ENCODE data around the gene AUNIP. TPM values are rescaled to one million over a fixed set of nuclear protein-coding genes. Genes with fewer than 3 reads are reported as not detected.

The AUNIP gene
- total RNA-seq, 2 experiments from 2014 or later: 9.6 to 12.9 TPM

DNA sequence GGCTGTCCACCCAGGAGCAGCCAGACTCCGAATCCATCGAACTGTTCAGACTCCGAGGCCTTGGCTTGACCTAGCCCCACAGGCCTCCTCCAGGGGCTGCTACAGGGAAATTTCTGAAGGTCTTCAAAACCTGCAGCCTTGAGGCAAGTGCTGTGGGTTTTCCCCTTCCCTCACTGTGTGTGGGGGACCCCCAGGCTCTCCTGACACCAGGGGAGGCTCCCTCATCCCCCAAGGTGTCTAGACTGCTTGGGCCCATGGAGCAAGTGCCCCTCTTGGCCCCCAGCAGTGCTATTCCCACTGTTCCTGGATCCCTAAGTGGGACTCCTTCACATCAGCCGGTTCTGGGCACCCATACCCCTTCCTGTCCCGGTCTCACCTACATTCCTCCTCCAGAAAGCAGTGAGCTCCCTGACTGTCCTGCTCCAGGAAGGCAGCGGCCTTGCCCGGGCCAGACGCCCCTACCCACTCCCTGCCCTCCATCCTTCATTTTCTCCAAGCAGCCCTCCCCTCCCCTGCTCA, 15.4 kb upstream of the AUNIP start:
- intact Hi-C loops (cut with DNase I, micrococcal nuclease): loop anchor here in 1 of 2 experiments (1.0 kb wide), 4 partner anchors 15 to 124 kb away; partner anchors contain the start of genes AUNIP and PAFAH2
- H3K4me1 Mint-ChIP-seq: peaks cover 5% of the 10 kb centered on the region

DNA sequence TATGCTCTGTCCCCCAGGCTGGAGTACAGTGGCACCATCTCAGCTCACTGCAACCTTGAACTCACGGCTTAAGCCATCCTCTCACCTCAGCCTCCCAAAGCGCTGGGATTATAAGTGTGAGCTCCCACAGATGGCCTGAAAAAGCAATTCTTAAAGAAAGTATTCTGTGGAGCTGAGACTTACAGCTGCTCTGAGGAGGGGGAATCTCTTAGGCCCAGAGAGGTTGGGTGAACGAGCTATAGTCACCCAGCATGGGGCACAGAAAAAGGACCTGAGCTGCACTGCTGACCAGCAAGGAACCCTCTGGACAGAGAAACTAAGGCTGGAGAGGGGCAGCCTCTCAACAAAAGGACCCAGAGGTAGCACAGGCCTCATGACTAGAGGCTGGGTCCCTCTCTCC, 15.0 kb upstream of the AUNIP start:
- Mint-ChIP-seq H3K27ac (no peak overlapping the region), H3K9me3 (ENCODE audit: low read depth) (no peaks in the 10 kb centered on the region), H3K4me3 (peak overlapping the region; percentile 82), H3K4me1 (peaks cover 5% of the 10 kb centered on the region), H3K36me3 (ENCODE audit: low read depth) (no peaks in the 10 kb centered on the region), H3K27me3 (peaks cover 2% of the 10 kb centered on the region)
- intact Hi-C loops (cut with DNase I, micrococcal nuclease): no loop called here
- CTCF ChIA-PET: interaction anchor here (1.2 to 1.5 kb wide), 3 partner anchors 14 to 302 kb away, joined by 3 to 4 read pairs (median 4); no protein-coding TSS in a partner anchor
- ATAC-seq: no peak
- POLR2A ChIA-PET: interaction anchor here (1.0 kb wide), 1 partner anchor 124 kb away, joined by 3 read pairs; the partner anchor contains the start of gene PAFAH2
- DNase-seq: no peak

More for the DNA sequence above, 15.4 kb upstream of the AUNIP start:
- Mint-ChIP-seq H3K36me3 (ENCODE audit: low read depth) (no peaks in the 10 kb centered on the region), H3K27me3 (peaks cover 2% of the 10 kb centered on the region), H3K4me3 (peak overlapping the region; percentile 82), H3K9me3 (ENCODE audit: low read depth) (no peaks in the 10 kb centered on the region), H3K27ac (peak overlapping the region; percentile 63)
- ATAC-seq (no peak), DNase-seq (no peak)
- ChIA-PET POLR2A (interaction anchor here (1.0 kb wide), 1 partner anchor 123 kb away, joined by 3 read pairs; the partner anchor contains the start of gene PAFAH2), CTCF (interaction anchor here (0.6 to 1.5 kb wide), 6 partner anchors 14 to 503 kb away, joined by 3 to 4 read pairs (median 3); no protein-coding TSS in a partner anchor)

DNA sequence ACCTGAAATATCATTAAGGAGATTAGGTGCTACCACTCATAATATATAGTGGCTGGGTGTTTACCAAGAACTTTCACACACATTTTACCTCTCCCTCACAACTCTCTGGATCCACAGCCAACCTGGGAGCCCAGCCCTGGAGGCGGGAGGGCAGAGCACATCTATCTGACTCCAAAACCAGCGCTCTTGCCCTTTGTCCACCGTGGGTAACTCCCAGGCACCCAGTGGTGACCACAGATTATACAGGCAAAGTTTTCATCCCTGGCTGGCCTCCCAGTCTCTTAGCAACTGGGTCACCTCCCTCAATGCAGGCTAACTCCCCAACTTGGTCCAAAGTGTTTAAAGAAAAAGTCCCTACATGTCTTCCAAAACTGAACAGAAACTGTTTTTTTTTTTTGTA, 13.9 kb upstream of the AUNIP start:
- no peak overlapping the region for H3K27ac Mint-ChIP-seq
- DNase-seq (no peak), ATAC-seq (no peak)
- intact Hi-C loops (cut with DNase I, micrococcal nuclease): no loop called here
- H3K36me3 Mint-ChIP-seq (ENCODE audit: low read depth): no peaks in the 10 kb centered on the region
- H3K27me3 Mint-ChIP-seq: peaks cover 2% of the 10 kb centered on the region
- no peak overlapping the region for H3K4me3 Mint-ChIP-seq
- peaks cover 5% of the 10 kb centered on the region for H3K4me1 Mint-ChIP-seq
- no peaks in the 10 kb centered on the region for H3K9me3 Mint-ChIP-seq (ENCODE audit: low read depth)
- ChIA-PET CTCF (no interaction called here), POLR2A (no interaction called here)

DNA sequence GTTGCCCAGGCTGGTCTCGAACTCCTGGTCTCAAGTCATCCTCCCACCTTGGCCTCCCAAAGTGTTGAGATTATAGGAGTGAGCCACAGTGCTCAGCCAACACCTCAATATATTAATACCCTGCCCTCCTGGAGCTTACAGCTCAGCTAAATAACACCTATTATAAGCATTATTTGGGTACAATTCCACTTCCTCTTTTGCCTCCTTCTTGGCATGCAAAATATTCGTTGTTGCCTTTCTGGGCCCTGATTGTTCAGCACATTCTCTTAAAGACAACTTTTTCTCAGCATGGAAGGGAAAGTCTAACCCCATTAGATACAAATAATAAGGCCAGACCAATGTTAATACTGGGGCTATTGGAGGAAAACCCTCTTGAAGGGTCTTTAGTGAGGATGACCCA, 13.5 kb upstream of the AUNIP start:
- DNase-seq: no peak
- Mint-ChIP-seq H3K27me3 (peaks cover 2% of the 10 kb centered on the region), H3K4me1 (peaks cover 5% of the 10 kb centered on the region), H3K4me3 (no peak overlapping the region), H3K36me3 (ENCODE audit: low read depth) (no peaks in the 10 kb centered on the region), H3K27ac (no peak overlapping the region), H3K9me3 (ENCODE audit: low read depth) (no peaks in the 10 kb centered on the region)
- ChIA-PET POLR2A (interaction anchor here (0.6 kb wide), 1 partner anchor 11 kb away, joined by 5 read pairs; no protein-coding TSS in a partner anchor), CTCF (interaction anchor here (0.7 kb wide), 1 partner anchor 14 kb away, joined by 3 read pairs; no protein-coding TSS in a partner anchor)
- intact Hi-C loops (cut with DNase I, micrococcal nuclease): no loop called here
- no peak for ATAC-seq

DNA sequence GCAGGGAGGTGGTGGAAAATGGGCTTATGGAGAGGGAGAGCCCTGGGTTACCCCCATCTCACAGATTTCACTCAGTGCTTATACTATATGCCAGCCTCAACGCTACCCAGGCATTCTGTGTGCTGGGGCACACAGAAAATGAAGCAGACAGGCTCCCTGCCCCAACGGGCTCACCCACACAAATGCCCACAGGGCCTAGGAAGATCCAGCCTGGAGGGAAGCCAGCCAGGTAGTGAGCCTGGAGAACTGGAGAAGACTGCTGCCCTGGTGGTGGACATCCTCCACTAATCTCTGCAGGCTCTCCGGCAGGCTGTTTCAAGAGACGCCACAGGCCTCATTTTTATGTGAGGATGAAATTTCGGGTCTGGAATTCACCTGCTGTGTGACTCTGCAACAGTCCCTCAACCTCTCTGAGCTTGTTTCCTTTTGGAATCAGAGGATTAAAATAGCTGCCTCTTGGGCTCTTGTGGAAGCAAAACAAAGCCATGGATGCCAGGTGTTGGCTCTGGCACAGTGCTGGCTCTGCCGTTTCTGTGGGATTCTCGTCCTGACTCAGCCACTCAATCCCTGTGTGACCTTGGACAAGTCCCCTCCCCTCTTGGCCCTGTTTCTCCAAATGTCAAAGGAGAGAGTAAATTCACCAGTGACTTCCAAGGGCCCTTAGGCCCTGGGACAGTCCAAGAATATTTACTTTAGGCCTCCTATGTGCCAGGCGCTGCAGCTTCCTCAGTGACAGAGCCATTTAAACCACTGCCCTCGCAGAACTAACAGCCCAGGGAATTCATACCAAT, 12.6 kb upstream of the AUNIP start:
- no peaks in the 10 kb centered on the region for H3K9me3 Mint-ChIP-seq (ENCODE audit: low read depth)
- H3K27me3 Mint-ChIP-seq: peaks cover 2% of the 10 kb centered on the region
- no peak overlapping the region for H3K27ac Mint-ChIP-seq
- no peak for DNase-seq
- H3K4me1 Mint-ChIP-seq: peaks cover 5% of the 10 kb centered on the region
- no peaks in the 10 kb centered on the region for H3K36me3 Mint-ChIP-seq (ENCODE audit: low read depth)
- no peak for ATAC-seq
- ChIA-PET POLR2A (interaction anchor here (0.6 kb wide), 1 partner anchor 10 kb away, joined by 5 read pairs; no protein-coding TSS in a partner anchor), CTCF (interaction anchor here (0.7 kb wide), 1 partner anchor 15 kb away, joined by 3 read pairs; no protein-coding TSS in a partner anchor)
- no peak overlapping the region for H3K4me3 Mint-ChIP-seq
- intact Hi-C loops (cut with DNase I, micrococcal nuclease): no loop called here

DNA sequence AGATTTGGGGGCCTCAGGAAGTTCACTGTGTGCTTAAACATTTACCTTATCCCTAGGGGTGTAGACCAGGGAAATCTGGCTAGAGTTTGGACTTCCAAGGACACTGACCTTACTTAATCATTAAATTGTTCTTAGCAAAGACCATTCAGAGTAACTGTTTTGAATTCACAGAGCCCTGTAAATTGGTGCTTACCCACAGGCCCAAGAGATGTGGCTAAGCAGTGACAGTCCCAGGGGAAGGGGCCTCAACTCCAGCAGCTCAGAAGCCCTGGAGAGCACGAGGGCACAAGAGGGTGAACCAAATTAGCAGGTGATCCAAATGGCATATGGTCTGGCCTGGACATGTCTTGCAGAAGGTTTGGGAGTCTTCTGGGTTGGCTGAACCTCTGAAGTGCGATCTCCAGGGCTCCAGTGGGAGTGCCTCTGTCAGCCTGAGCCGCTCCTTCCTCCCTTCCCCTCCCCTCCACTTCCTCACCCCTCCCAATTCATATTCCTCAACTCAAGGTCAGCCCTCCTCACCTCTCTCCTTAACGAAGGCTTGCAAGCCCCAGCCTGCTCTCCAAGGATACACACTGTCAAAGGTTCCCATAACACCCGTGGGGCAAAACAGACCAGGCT, 11.9 kb upstream of the AUNIP start:
- Mint-ChIP-seq H3K4me1 (peaks cover 5% of the 10 kb centered on the region), H3K27me3 (peaks cover 2% of the 10 kb centered on the region), H3K27ac (no peak overlapping the region), H3K4me3 (no peak overlapping the region), H3K36me3 (ENCODE audit: low read depth) (no peaks in the 10 kb centered on the region), H3K9me3 (ENCODE audit: low read depth) (no peaks in the 10 kb centered on the region)
- intact Hi-C loops (cut with DNase I, micrococcal nuclease): no loop called here
- DNase-seq: no peak
- POLR2A ChIA-PET: no interaction called here
- CTCF ChIA-PET: no interaction called here
- no peak for ATAC-seq

DNA sequence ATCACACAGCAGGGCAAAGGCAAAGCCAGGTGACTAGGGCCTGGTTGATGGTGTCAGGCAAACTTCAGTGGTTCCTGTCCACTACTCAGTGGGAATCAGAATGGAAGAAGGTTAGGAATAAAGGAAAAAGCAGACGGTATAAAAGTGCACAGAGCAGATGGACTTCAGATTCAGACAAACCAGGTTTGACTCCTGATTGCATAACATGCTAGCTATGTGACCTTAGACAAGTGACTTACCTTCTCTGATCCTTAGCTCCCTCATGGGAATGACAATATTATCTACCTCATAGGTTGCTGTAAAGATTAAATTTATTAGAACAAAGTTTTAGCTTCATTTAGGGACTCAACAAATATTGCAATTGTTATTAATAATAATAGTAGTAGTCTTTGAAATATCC, 11.4 kb upstream of the AUNIP start:
- H3K27me3 Mint-ChIP-seq: no peaks in the 10 kb centered on the region
- no peak overlapping the region for H3K27ac Mint-ChIP-seq
- ChIA-PET POLR2A (no interaction called here), CTCF (interaction anchor here (0.6 kb wide), 2 partner anchors 14 to 127 kb away, joined by 3 to 4 read pairs; partner anchors contain the start of gene PAFAH2)
- no peaks in the 10 kb centered on the region for H3K9me3 Mint-ChIP-seq (ENCODE audit: low read depth)
- peaks cover 5% of the 10 kb centered on the region for H3K4me1 Mint-ChIP-seq
- ATAC-seq: no peak
- no peak overlapping the region for H3K4me3 Mint-ChIP-seq
- DNase-seq: no peak
- H3K36me3 Mint-ChIP-seq (ENCODE audit: low read depth): no peaks in the 10 kb centered on the region
- intact Hi-C loops (cut with DNase I, micrococcal nuclease): no loop called here

DNA sequence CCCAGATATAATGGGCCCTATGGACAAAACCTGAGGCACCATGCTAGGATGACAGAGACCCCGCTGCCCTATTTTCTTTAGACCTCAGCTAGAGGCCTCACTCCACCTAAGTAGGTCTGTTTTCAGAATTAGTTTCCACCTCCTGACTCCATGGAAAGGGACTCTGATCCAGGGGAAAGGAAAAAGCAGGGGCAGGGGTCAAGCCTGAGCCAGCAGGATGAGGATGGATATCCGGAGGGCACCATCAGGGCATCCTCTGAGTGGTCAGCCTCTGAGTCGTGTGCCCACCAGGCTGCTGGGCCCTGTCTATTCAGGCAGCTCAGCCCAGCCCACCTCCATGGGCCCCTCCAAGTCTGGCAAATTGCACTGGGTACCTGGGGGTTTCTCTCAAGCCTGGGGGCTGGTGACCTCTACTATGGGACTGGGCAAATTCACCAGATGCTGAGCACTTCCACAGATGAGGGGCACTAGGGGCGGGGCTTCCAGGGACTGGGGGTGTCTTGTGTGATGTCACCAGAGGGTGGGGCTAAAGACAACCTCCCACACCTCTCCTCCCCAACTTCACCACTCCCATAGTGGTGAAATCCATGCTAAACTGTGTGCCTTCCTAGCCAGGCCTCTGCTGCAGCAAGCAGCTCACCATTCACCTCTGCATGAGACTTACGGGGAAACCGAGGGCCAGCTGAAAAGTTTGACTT, 10.8 kb upstream of the AUNIP start:
- DNase-seq (no peak), ATAC-seq (no peak)
- ChIA-PET CTCF (interaction anchor here (0.6 kb wide), 2 partner anchors 14 to 128 kb away, joined by 3 to 4 read pairs; partner anchors contain the start of gene PAFAH2), POLR2A (no interaction called here)
- H3K9me3 Mint-ChIP-seq (ENCODE audit: low read depth): no peaks in the 10 kb centered on the region
- H3K36me3 Mint-ChIP-seq (ENCODE audit: low read depth): no peaks in the 10 kb centered on the region
- no peak overlapping the region for H3K27ac Mint-ChIP-seq
- no peaks in the 10 kb centered on the region for H3K27me3 Mint-ChIP-seq
- intact Hi-C loops (cut with DNase I, micrococcal nuclease): no loop called here
- H3K4me3 Mint-ChIP-seq: no peak overlapping the region
- H3K4me1 Mint-ChIP-seq: peaks cover 5% of the 10 kb centered on the region

DNA sequence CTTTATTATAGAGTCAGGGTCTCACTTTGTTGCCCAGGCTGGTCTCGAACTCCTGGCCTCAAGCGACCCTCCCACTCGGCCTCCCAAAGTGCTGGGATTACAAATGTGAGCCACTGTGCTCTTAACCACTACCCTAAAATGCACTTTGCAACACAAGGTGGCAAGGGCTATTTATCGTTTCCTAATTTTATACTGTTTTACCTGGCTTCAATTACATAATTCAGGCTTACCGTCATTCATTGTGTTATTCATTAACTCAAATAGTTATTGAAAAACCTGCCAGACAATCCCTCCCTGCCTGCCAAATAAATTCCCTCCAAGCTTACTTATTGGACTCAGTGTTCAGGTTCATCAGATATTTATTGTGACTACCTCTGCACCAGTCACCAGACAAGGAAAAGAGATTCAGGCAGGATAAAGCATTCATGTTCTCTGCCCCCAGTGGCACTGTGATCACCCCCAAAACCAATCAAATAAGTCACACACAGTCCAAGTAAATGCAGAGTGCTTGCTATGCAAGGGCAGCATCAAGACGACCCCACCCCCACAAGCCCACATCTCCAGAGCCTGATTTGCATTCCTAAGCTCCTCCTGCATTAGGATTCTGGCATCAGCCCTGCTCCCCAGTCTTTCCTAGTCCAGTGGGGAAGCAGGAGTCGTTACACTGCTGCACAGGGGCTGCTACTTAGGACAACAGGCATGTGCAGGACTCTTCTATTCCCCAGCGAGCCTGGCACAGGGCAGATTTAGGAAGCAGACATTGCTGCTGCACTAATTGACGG, 8.1 kb upstream of the AUNIP start:
- CTCF ChIA-PET: interaction anchor here (1.1 kb wide), 1 partner anchor 28 kb away, joined by 4 read pairs; no protein-coding TSS in a partner anchor
- H3K4me1 Mint-ChIP-seq: no peaks in the 10 kb centered on the region
- intact Hi-C loops (cut with DNase I, micrococcal nuclease): no loop called here
- ATAC-seq (no peak), DNase-seq (no peak)
- no peaks in the 10 kb centered on the region for H3K9me3 Mint-ChIP-seq (ENCODE audit: low read depth)
- H3K27ac Mint-ChIP-seq: no peak overlapping the region
- POLR2A ChIA-PET: no interaction called here
- no peak overlapping the region for H3K4me3 Mint-ChIP-seq
- peaks cover 2% of the 10 kb centered on the region for H3K36me3 Mint-ChIP-seq (ENCODE audit: low read depth)
- H3K27me3 Mint-ChIP-seq: no peaks in the 10 kb centered on the region

DNA sequence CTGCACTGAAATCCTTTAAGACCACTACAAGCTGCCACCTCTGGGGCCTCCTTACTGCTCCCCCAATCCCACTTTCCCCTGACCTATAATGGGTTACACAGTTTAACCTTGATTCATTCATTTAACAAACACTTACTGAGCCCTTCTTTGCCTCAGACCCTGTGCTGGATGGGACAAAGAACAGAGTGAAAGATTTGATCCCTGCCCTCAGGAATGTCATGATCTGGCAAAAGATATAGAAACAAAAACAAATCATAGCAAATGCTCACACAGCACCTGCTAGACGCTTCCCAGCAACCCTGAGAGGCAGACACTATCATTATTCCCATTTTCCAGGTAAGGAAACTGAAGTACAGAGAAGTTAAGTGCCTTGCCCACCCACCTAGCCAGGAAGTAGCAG, 7.0 kb upstream of the AUNIP start:
- no peaks in the 10 kb centered on the region for H3K27me3 Mint-ChIP-seq
- POLR2A ChIA-PET: no interaction called here
- intact Hi-C loops (cut with DNase I, micrococcal nuclease): no loop called here
- no peaks in the 10 kb centered on the region for H3K9me3 Mint-ChIP-seq (ENCODE audit: low read depth)
- peaks cover 2% of the 10 kb centered on the region for H3K36me3 Mint-ChIP-seq (ENCODE audit: low read depth)
- H3K4me1 Mint-ChIP-seq: no peaks in the 10 kb centered on the region
- ATAC-seq (no peak), DNase-seq (no peak)
- no peak overlapping the region for H3K4me3 Mint-ChIP-seq
- no peak overlapping the region for H3K27ac Mint-ChIP-seq
- CTCF ChIA-PET: no interaction called here
